T-helper 1 cell treated with Interleukin-12 subunit alpha and Interleukin-12 subunit beta and Interleukin-4 antibody, amounts not matched to agents 30 μg/mL and 1 μg/mL, for 36 hours (primary cell): Measurements from ENCODE around the gene ALX3.

ENCODE experiments used
- H3K27ac Mint-ChIP-seq: one replicate; pipeline ENCODE4 v1.8.0; 2021; ENCODE audit warnings: mild to moderate bottlenecking, mixed read lengths
- H3K27me3 Mint-ChIP-seq: one replicate; pipeline ENCODE4 v1.8.0; 2021; ENCODE audit warnings: low read depth, mixed read lengths
- H3K36me3 Mint-ChIP-seq: one replicate; pipeline ENCODE4 v1.8.0; 2021; ENCODE audit warnings: low read depth, mixed read lengths
- H3K4me1 Mint-ChIP-seq: one replicate; pipeline ENCODE4 v1.8.0; 2021; ENCODE audit warnings: low read depth, mixed read lengths
- H3K4me3 Mint-ChIP-seq: one replicate; pipeline ENCODE4 v1.8.0; 2021; ENCODE audit warnings: mild to moderate bottlenecking, moderate library complexity, mixed read lengths
- H3K9me3 Mint-ChIP-seq: one replicate; pipeline ENCODE4 v1.8.0; 2021; ENCODE audit warnings: mixed read lengths

ALX3 gene

GRCh38 chr1:110064576-110065337 is 5.7 kb downstream of the ALX3 start:
- Mint-ChIP-seq H3K27ac (no peak overlapping the region), H3K9me3 (no peaks in the 10 kb centered on the region), H3K27me3 (peaks cover 43% of the 10 kb centered on the region), H3K36me3 (peaks cover 4% of the 10 kb centered on the region), H3K4me3 (no peak overlapping the region), H3K4me1 (peaks cover 5% of the 10 kb centered on the region)

GRCh38 chr1:110063781-110064180 is 6.7 kb downstream of the ALX3 start:
- Mint-ChIP-seq H3K4me1 (peaks cover 5% of the 10 kb centered on the region), H3K9me3 (no peaks in the 10 kb centered on the region)

GRCh38 chr1:110062612-110063011 is 7.9 kb downstream of the ALX3 start:
- Mint-ChIP-seq H3K27me3 (peaks cover 23% of the 10 kb centered on the region), H3K36me3 (peaks cover 6% of the 10 kb centered on the region), H3K4me1 (peaks cover 1% of the 10 kb centered on the region), H3K4me3 (no peak overlapping the region), H3K27ac (no peak overlapping the region), H3K9me3 (no peaks in the 10 kb centered on the region)

More at GRCh38 chr1:110063781-110064180, 6.7 kb downstream of the ALX3 start:
- H3K27me3 Mint-ChIP-seq, result peaks cover 34% of the 10 kb centered on the region
- no peak overlapping the region for H3K27ac Mint-ChIP-seq
- H3K4me3 Mint-ChIP-seq, result no peak overlapping the region
- H3K36me3 Mint-ChIP-seq, result peaks cover 4% of the 10 kb centered on the region

GRCh38 chr1:110061341-110061740 is 9.1 kb downstream of the ALX3 start:
- no peak overlapping the region for H3K4me3 Mint-ChIP-seq
- peaks cover 1% of the 10 kb centered on the region for H3K4me1 Mint-ChIP-seq
- peaks cover 10% of the 10 kb centered on the region for H3K27me3 Mint-ChIP-seq
- H3K9me3 Mint-ChIP-seq, result no peaks in the 10 kb centered on the region
- no peak overlapping the region for H3K27ac Mint-ChIP-seq
- peaks cover 9% of the 10 kb centered on the region for H3K36me3 Mint-ChIP-seq

GRCh38 chr1:110060662-110061060 is 9.8 kb downstream of the ALX3 start:
- Mint-ChIP-seq H3K9me3 (no peaks in the 10 kb centered on the region), H3K36me3 (peaks cover 10% of the 10 kb centered on the region), H3K27ac (no peak overlapping the region), H3K4me3 (no peak overlapping the region), H3K27me3 (peaks cover 5% of the 10 kb centered on the region), H3K4me1 (peaks cover 1% of the 10 kb centered on the region)

GRCh38 chr1:110060034-110060661 is 10.3 kb downstream of the ALX3 start:
- Mint-ChIP-seq H3K4me1 (peaks cover 1% of the 10 kb centered on the region), H3K4me3 (no peak overlapping the region), H3K36me3 (peaks cover 12% of the 10 kb centered on the region), H3K27me3 (peaks cover 4% of the 10 kb centered on the region), H3K27ac (no peak overlapping the region), H3K9me3 (no peaks in the 10 kb centered on the region)

GRCh38 chr1:110059133-110059863 is 11.2 kb downstream of the ALX3 start:
- Mint-ChIP-seq H3K36me3 (peaks cover 12% of the 10 kb centered on the region), H3K4me3 (no peak overlapping the region), H3K27ac (no peak overlapping the region), H3K27me3 (no peaks in the 10 kb centered on the region), H3K9me3 (no peaks in the 10 kb centered on the region), H3K4me1 (peaks cover 1% of the 10 kb centered on the region)

- no peak overlapping the region for H3K4me3 Mint-ChIP-seq
- peaks cover 1% of the 10 kb centered on the region for H3K4me1 Mint-ChIP-seq
- no peaks in the 10 kb centered on the region for H3K9me3 Mint-ChIP-seq
- H3K36me3 Mint-ChIP-seq, result peaks cover 19% of the 10 kb centered on the region
- no peak overlapping the region for H3K27ac Mint-ChIP-seq
- no peaks in the 10 kb centered on the region for H3K27me3 Mint-ChIP-seq
These were observed 11.9 kb downstream of the ALX3 start for GRCh38 chr1:110058591-110058990.

- no peaks in the 10 kb centered on the region for H3K27me3 Mint-ChIP-seq
- no peaks in the 10 kb centered on the region for H3K9me3 Mint-ChIP-seq
- no peak overlapping the region for H3K4me3 Mint-ChIP-seq
- peaks cover 1% of the 10 kb centered on the region for H3K4me1 Mint-ChIP-seq
- H3K36me3 Mint-ChIP-seq, result peaks cover 24% of the 10 kb centered on the region
- no peak overlapping the region for H3K27ac Mint-ChIP-seq
These were observed 12.4 kb downstream of the ALX3 start for GRCh38 chr1:110057963-110058518.

GRCh38 chr1:110056776-110057175 is 13.7 kb downstream of the ALX3 start:
- Mint-ChIP-seq H3K4me1 (peaks cover 1% of the 10 kb centered on the region), H3K36me3 (peaks cover 27% of the 10 kb centered on the region), H3K27ac (no peak overlapping the region), H3K9me3 (no peaks in the 10 kb centered on the region), H3K27me3 (no peaks in the 10 kb centered on the region), H3K4me3 (no peak overlapping the region)

- Mint-ChIP-seq H3K4me1 (peaks cover 1% of the 10 kb centered on the region), H3K36me3 (peaks cover 28% of the 10 kb centered on the region), H3K27me3 (no peaks in the 10 kb centered on the region), H3K27ac (no peak overlapping the region), H3K9me3 (no peaks in the 10 kb centered on the region), H3K4me3 (no peak overlapping the region)
These were observed 14.2 kb downstream of the ALX3 start for GRCh38 chr1:110056285-110056683.

GRCh38 chr1:110055493-110056284 is 14.8 kb downstream of the ALX3 start:
- Mint-ChIP-seq H3K4me1 (peaks cover 1% of the 10 kb centered on the region), H3K4me3 (no peak overlapping the region), H3K36me3 (peaks cover 30% of the 10 kb centered on the region), H3K27me3 (no peaks in the 10 kb centered on the region), H3K27ac (no peak overlapping the region), H3K9me3 (no peaks in the 10 kb centered on the region)

- no peak overlapping the region for H3K27ac Mint-ChIP-seq
- no peaks in the 10 kb centered on the region for H3K9me3 Mint-ChIP-seq
These were observed 16.7 kb downstream of the ALX3 start for GRCh38 chr1:110053552-110054428.

More at GRCh38 chr1:110053552-110054428, 16.7 kb downstream of the ALX3 start:
- peaks cover 35% of the 10 kb centered on the region for H3K36me3 Mint-ChIP-seq
- H3K4me1 Mint-ChIP-seq, result no peaks in the 10 kb centered on the region
- H3K27me3 Mint-ChIP-seq, result no peaks in the 10 kb centered on the region
- H3K4me3 Mint-ChIP-seq, result no peak overlapping the region
